Omental fat pad (tissue), 4 donors: ENCODE measurements around the gene SLC5A6. TPM values are rescaled to one million over a fixed set of nuclear protein-coding genes. Genes with fewer than 3 reads are reported as not detected.

Source experiments
- ATAC-seq: fragments of 150-250 bp; one replicate; pipeline ENCODE4 v1.9.1; 2016; ENCODE audit warnings: mild to moderate bottlenecking, moderate library complexity; ENCODE audit not compliant: low FRiP score
- DNase-seq: peaks from one replicate; pipeline ENCODE4 v3.0.0-alpha.2; 2019; ENCODE audit warnings: low spot score
- total RNA-seq, 4 donors: library from RNA; depleted of rRNA; stranded (reverse); fragments of >200 nt; gene quantifications; one replicate each; pipeline ENCODE4 v1.1.0, GENCODE V29; 2016
- TF ChIP-seq, protein P1 (sequence below), 3 donors: fragments of 450-650 bp; IDR thresholded peaks; one replicate each; pipeline ENCODE4 v1.5.1; 2016 to 2017; ENCODE audit warnings: antibody characterized with exemption in 3 of 3, mild to moderate bottlenecking in 3 of 3, moderate library complexity in 2 of 3

Gene SLC5A6
- total RNA-seq, 4 donors from 2014 or later, result 37.4 to 106 (median 83.6) TPM

- no peak for ATAC-seq
- no peak for DNase-seq
- TF ChIP-seq, protein P1, sequence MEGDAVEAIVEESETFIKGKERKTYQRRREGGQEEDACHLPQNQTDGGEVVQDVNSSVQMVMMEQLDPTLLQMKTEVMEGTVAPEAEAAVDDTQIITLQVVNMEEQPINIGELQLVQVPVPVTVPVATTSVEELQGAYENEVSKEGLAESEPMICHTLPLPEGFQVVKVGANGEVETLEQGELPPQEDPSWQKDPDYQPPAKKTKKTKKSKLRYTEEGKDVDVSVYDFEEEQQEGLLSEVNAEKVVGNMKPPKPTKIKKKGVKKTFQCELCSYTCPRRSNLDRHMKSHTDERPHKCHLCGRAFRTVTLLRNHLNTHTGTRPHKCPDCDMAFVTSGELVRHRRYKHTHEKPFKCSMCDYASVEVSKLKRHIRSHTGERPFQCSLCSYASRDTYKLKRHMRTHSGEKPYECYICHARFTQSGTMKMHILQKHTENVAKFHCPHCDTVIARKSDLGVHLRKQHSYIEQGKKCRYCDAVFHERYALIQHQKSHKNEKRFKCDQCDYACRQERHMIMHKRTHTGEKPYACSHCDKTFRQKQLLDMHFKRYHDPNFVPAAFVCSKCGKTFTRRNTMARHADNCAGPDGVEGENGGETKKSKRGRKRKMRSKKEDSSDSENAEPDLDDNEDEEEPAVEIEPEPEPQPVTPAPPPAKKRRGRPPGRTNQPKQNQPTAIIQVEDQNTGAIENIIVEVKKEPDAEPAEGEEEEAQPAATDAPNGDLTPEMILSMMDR (IDR thresholded peaks at IDR 0.05), result no peak
These were observed 33.0 kb upstream of the SLC5A6 start for GRCh38 chr2:27245116-27245515.

- no peak for DNase-seq
- ATAC-seq, result no peak
- TF ChIP-seq, protein P1 (IDR thresholded peaks at IDR 0.05), result no peak
These were observed 31.5 kb upstream of the SLC5A6 start for GRCh38 chr2:27243391-27244130.

DNA sequence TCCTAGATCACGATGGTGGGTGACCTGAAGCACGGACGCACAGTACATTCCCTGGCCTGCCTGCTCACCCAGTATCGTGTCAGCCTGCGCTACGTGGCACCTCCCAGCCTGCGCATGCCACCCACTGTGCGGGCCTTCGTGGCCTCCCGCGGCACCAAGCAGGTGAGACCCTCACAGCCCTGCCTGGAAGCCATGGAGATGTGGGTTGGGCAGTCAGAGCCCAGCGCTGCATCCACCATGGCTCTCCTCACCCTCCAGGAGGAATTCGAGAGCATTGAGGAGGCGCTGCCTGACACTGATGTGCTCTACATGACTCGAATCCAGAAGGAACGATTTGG is 30.5 kb upstream of the SLC5A6 start:
- ATAC-seq, result no peak
- no peak for DNase-seq
- TF ChIP-seq, protein P1 (IDR thresholded peaks at IDR 0.05), result no peak

DNA sequence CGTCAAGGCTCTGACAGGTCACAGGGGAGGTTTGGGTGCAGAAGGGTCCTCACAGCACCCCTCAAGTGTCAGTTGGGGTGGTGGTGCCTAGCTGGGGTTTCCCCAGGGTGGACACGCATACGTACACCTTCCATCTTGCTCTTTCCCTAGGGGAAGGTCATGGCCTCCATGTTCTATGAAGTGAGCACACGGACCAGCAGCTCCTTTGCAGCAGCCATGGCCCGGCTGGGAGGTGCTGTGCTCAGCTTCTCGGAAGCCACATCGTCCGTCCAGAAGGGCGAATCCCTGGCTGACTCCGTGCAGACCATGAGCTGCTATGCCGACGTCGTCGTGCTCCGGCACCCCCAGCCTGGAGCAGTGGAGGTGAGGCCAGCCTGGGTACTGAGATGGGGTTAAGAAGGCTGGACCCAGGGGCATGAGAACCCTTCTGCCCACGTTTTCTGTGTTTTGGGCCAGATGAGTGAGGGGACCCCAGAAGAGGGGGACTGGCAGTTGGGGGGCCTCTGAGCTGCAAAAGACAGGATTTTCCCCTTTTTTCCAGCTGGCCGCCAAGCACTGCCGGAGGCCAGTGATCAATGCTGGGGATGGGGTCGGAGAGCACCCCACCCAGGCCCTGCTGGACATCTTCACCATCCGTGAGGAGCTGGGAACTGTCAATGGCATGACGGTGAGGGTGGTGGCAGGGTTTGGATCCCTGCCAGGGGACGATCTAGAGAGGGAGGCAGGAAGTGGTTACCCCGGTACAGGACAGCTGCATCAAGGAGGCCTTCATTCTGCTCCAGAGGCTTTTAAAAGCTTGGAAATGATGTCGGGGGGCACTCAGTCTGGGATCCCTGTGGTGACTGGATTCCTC is 29.9 kb upstream of the SLC5A6 start:
- ATAC-seq, result no peak
- no peak for DNase-seq
- TF ChIP-seq, protein P1 (IDR thresholded peaks at IDR 0.05), result no peak

DNA sequence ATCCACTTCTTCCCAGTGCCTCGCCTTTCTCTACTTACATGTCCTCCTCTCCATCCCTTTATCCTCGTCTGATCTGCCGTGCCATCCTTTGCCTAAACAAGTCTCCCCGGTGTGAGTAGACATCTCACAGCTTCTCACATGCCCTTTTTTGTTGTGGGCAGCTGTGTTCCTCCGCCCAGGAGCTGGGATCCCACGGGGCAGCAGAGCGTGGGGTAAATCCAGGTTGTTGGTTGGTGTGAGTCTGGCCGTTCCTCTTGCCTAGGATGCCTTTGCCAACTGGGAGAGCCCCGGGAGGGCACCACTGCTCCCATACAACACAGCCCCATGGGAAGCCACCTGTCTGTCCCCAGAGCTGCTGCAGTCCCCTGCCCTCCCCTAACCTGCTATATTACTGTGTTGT is 28.3 kb upstream of the SLC5A6 start:
- DNase-seq (no peak), ATAC-seq (no peak)
- TF ChIP-seq, protein P1 (IDR thresholded peaks at IDR 0.05), result no peak

- DNase-seq, result no peak
- ATAC-seq, result no peak
These were observed 26.9 kb upstream of the SLC5A6 start for GRCh38 chr2:27238976-27239375.

More at GRCh38 chr2:27238976-27239375, 26.9 kb upstream of the SLC5A6 start:
- TF ChIP-seq, protein P1 (IDR thresholded peaks at IDR 0.05), result no peak
